ENCODE data around the gene TP53I11. TPM values are rescaled to one million over a fixed set of nuclear protein-coding genes. Genes with fewer than 3 reads are reported as not detected.

Gene TP53I11
- total RNA-seq, 4 donors from 2014 or later, result 42.4 to 128 (median 47.2) TPM

DNA sequence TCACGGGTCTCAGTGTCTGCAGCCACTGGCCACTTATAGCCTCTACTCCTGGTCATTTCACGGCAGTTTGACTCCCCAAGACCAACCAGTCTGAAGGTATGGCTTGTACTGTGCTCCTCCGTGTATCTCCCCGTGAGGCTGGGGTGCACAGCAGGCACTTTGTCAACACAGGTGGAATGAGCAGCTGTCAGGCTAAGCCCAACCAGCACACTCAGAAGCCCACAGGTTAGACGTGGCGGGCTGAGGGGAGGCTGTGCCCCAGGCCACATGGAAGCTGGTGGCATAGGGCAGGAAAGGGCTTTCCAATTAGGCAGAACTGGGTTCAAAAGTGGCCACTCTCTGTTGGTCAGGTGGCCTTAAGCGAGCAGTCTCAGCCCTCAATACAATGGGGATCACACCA, 7.0 kb downstream of the TP53I11 start:
- WGBS, 2 donors, result 67 to 84% methylated on average over 6 to 7 of the region's 7 CpGs
- no peak overlapping the region for H3K4me3 ChIP-seq (ENCODE audit: low read depth, poor library complexity, severe bottlenecking)
- TF ChIP-seq, protein P1, sequence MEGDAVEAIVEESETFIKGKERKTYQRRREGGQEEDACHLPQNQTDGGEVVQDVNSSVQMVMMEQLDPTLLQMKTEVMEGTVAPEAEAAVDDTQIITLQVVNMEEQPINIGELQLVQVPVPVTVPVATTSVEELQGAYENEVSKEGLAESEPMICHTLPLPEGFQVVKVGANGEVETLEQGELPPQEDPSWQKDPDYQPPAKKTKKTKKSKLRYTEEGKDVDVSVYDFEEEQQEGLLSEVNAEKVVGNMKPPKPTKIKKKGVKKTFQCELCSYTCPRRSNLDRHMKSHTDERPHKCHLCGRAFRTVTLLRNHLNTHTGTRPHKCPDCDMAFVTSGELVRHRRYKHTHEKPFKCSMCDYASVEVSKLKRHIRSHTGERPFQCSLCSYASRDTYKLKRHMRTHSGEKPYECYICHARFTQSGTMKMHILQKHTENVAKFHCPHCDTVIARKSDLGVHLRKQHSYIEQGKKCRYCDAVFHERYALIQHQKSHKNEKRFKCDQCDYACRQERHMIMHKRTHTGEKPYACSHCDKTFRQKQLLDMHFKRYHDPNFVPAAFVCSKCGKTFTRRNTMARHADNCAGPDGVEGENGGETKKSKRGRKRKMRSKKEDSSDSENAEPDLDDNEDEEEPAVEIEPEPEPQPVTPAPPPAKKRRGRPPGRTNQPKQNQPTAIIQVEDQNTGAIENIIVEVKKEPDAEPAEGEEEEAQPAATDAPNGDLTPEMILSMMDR (IDR thresholded peaks at IDR 0.05), result no peak
- TF ChIP-seq POLR2A (IDR thresholded peaks at IDR 0.05), result no peak
- DNase-seq (ENCODE audit: low spot score in 2 of 2), result no peak
- intact Hi-C loops (cut with DNase I; ENCODE audit: low total_unique reads), result no loop called here

DNA sequence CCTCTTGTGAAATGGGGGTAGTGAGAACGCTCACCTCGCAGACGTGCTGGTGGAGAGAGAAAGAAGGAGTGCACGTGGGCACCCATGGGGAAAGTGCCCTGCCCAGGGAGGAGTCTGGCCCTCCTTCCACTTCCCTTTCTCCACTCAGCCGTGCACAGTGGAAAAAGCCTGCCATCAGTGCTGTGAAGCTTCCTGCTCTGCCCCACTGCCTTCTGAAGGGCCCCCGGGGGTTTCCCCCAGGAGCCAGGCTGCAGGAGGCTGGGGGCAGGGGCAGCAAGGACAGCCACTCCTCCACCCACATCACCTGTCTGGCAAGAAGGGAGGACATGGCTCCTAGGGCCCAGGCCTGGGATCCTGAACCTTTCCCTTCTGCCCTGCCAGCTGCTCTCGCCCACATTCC, 7.6 kb downstream of the TP53I11 start:
- intact Hi-C loops (cut with DNase I; ENCODE audit: low total_unique reads), result no loop called here
- H3K4me3 ChIP-seq (ENCODE audit: low read depth, poor library complexity, severe bottlenecking), result no peak overlapping the region
- TF ChIP-seq POLR2A (IDR thresholded peaks at IDR 0.05), result no peak
- TF ChIP-seq, protein P1 (IDR thresholded peaks at IDR 0.05), result no peak
- WGBS, 2 donors, result 37 to 39% methylated on average over 7 of the region's 7 CpGs
- no peak for DNase-seq (ENCODE audit: low spot score in 2 of 2)

DNA sequence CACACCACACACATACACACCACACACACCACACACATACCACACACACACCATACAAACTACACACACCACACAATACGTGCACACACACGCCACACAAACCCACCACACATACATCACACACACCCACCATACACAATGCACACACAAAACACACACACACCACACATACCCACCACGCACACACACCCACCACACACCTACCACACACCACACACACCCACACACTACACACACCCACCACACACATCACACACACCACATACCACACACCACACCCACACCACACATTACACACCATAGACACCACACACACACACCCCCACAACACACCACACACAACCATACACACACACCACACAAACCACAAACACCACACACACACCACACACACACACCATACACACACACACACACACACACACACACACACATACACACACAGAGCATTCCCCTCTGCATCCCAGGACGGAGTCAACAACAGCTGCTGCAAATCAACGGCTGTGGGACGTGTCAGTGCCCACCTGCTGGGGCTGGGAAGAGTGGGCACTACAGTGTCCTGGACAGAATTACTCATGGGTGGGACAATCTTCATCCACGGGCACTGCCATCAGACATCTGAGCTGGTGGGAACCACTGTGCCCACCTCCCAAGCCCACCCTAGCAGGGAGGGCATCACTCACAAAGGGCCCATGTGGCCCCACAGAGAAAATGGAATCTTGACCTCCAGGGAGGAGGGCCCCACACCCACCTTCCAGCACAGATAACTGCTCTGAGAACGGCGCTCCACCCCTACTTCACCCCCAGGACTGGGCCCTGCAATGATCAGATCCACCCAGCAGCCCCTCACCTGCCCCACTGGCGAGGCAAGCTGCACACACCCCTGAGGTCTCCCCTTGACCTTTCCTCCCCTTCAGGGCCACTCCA, 8.4 kb downstream of the TP53I11 start:
- intact Hi-C loops (cut with DNase I; ENCODE audit: low total_unique reads), result no loop called here
- DNase-seq (ENCODE audit: low spot score in 2 of 2), result no peak
- no peak for TF ChIP-seq POLR2A (IDR thresholded peaks at IDR 0.05)
- TF ChIP-seq, protein P1 (IDR thresholded peaks at IDR 0.05), result no peak
- WGBS, 2 donors, result 84 to 91% methylated on average over 10 of the region's 10 CpGs
- no peak overlapping the region for H3K4me3 ChIP-seq (ENCODE audit: low read depth, poor library complexity, severe bottlenecking)

DNA sequence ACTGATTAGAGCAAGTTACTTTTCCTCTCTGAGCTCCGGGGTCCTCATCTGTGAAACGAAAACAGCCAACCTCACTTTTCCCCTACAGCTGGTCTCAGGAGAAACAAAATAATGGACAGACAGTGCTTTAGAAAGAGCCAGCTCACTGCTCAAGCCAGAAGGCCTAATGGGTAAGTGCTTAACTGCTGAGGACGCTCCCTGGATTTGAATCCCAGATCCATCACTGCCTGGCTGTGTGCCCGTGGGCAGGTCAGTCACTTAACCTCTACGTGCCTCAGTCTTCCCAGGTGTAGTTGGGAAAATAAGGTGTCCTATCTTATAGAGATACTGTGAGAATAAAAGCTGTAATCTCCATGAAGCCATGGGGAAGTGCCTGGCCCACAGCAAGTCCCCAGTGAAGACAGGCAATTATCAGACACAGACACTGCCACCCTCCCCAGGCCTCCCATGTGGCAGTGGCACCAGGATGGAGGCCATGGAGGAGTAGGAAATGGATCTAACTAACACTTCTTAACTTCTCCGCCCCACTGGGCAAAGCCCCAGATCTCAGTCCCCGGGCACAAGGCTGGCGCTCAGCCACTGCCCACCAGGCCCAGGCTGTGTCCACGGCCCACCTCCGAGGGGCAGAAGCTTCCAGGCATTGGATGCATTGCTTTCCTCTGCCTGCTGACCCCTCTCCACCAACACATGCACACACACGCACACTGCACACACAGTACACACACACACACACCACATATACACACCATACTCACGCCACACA, 9.2 kb downstream of the TP53I11 start:
- TF ChIP-seq POLR2A (IDR thresholded peaks at IDR 0.05), result no peak
- 66 to 80% methylated on average over 12 of the region's 12 CpGs for WGBS, 2 donors
- no peak overlapping the region for H3K4me3 ChIP-seq (ENCODE audit: low read depth, poor library complexity, severe bottlenecking)
- intact Hi-C loops (cut with DNase I; ENCODE audit: low total_unique reads), result no loop called here
- no peak for DNase-seq (ENCODE audit: low spot score in 2 of 2)

DNA sequence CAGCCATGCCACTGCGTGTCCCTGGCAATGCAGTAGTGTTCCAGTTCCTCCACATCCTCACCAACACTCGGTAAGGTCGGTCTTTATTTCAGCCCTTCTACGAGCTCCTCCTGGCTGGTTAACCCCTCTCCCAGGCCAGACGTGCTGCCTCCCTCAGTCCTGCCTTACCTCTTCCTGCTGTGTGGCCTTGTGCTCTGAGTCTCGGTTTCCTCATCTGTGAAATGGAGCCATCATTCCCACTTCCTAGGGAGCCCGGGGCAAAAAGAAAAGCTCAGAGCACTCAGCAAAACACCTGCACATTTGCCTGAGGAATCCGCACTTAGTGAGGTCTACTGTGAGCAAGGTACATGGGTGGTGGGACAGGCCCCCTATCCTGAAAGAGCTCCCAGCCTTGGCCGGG, 9.8 kb downstream of the TP53I11 start:
- intact Hi-C loops (cut with DNase I; ENCODE audit: low total_unique reads), result no loop called here
- 90 to 92% methylated on average over 9 of the region's 9 CpGs for WGBS, 2 donors
- no peak for TF ChIP-seq POLR2A (IDR thresholded peaks at IDR 0.05)
- TF ChIP-seq, protein P1 (IDR thresholded peaks at IDR 0.05), result no peak

DNA sequence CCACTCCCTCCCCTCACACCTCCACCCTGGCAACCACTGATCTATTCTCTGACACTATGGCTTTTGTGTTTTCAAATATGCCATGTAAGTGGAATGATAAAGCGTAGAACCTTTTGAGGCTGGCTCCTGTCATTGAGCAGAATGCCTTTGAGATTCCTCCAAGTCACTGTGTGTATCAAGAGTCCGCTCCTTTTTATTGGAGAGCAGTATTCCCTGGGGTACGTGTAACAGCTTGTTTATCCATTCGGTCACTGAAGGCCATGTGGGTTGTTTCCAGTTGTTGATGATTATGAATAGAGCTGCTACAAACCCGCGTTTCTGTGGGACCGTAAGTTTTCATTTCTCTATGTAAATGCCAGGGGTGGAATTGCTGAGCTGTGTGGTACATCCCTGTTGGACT, 10.3 kb downstream of the TP53I11 start:
- no peak overlapping the region for H3K4me3 ChIP-seq (ENCODE audit: low read depth, poor library complexity, severe bottlenecking)
- 45 to 49% methylated on average over 7 of the region's 7 CpGs for WGBS, 2 donors
- intact Hi-C loops (cut with DNase I; ENCODE audit: low total_unique reads), result no loop called here
- DNase-seq (ENCODE audit: low spot score in 2 of 2), result no peak
- TF ChIP-seq POLR2A (IDR thresholded peaks at IDR 0.05), result no peak
- TF ChIP-seq, protein P1 (IDR thresholded peaks at IDR 0.05), result no peak

More for the DNA sequence above, 9.8 kb downstream of the TP53I11 start:
- H3K4me3 ChIP-seq (ENCODE audit: low read depth, poor library complexity, severe bottlenecking), result no peak overlapping the region
- no peak for DNase-seq (ENCODE audit: low spot score in 2 of 2)

All from lower leg skin (tissue), 4 donors.